GM11168 (cell line): Measurements from ENCODE around the gene NXF1.
"Not testable (repeated sequence)": the region's sequence is repeated elsewhere in the genome, so short reads cannot be mapped to it uniquely, and the experiment has no call there.

Source experiments
- in situ Hi-C: fragments of 300-500 bp; cut with MboI; formaldehyde crosslinking; loops from one replicate; pipeline ENCODE4 v1.12.0; 2022; ENCODE audit warnings: low sequenced_read_pairs; ENCODE audit not compliant: unreplicated experiment

NXF1 gene

DNA sequence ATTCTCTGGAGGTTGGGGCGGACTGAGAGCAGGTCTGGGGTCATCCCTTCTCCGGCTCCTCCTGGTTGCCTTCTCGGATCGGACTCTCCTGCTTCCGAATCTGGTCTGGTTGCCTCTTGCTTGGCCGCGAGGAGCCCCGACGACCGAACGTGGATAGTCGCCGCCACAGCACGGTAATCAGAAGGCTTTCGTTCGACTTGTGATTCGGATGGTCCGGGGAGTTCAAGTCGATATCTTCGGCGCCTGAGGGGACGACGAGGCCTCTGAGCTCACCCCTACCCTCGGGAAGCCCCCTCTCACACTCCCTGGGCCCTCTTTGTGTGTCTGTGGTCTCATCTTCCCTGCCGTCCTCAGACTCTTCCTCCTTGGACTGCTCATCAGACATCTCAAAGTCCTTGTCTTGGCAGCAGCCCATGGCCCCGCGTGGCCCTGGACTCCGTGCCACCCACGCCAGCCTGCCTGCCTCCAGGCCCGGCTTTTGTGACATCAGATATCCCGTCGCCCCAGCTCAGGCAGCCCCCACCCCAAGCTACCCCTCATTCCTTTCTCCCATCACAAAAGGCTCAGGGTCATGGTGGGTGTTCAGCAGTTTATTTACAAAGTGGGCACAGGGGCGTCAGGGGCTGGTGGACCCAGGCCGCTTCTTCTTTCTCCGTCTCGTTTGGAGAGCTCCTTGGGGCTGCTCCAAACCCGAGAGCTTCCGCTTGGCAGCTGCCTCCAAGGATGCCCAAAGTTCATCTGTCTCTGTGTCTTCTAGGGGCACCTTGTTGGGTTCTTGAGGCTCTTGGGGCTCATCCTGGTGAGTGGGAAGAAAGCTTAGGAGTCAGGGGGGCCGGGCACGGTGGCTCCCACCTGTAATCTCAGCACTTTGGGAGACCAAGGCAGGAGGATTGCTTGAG lies 27.3 kb upstream of the NXF1 start, which contains the start of gene TEX54:
TEX54 (minus strand) TSS at position 506 of the 899 bp plus-strand sequence.
- in situ Hi-C loops, result no loop called here

- in situ Hi-C loops, result no loop called here
Measured at GRCh38 chr11:62831520-62832335, 26.5 kb upstream of the NXF1 start, which contains the start of gene STX5. STX5 (minus strand) TSS chr11:62832051; CDS start chr11:62831243, 808 bp downstream.

GRCh38 chr11:62830904-62831519 lies 25.8 kb upstream of the NXF1 start:
- in situ Hi-C loops, result no loop called here

DNA sequence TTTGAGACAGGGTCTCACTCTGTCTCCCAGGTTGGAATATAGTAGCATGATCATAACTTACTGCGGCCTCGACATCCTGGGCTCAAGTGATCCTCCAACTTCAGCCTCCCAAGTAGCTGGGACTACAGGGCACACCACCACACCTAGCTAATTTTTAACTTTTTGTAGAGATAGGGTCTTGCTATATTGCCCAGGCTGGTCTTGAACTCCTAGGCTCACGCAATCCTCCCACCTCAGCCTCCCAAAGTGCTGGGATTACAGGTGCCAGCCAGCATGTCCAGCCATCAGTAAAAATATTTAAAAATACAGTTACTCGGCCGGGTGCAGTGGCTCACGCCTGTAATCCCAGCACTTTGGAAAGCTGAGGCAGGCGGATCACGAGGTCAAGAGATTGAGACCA lies 22.9 kb upstream of the NXF1 start:
- in situ Hi-C loops, result not testable (repeated sequence)

GRCh38 chr11:62823677-62824076 lies 18.4 kb upstream of the NXF1 start:
- in situ Hi-C loops, result no loop called here

- in situ Hi-C loops, result no loop called here
Measured at GRCh38 chr11:62817129-62817528, 11.9 kb upstream of the NXF1 start.

DNA sequence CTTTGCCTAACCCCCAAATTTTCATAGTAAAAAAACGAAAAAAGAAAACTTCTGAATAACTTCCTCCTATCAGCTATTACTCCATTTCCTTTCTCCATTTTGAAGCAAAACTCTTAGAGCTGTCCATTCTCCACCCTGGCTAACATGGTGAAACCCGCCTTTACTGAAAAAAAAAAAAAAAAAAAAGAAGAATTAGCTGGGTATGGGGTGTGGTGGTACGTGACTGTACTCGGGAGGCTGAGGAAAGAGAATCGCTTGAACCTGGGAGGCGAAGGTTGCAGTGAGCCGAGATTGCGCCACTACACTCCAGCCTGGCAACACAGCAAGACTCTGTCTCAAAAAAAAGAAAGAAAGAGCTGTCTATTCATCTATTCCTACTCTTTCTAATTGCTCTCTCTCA lies 11.3 kb upstream of the NXF1 start:
- in situ Hi-C loops, result no loop called here

- in situ Hi-C loops, result no loop called here
Measured at GRCh38 chr11:62811659-62812058, 6.4 kb upstream of the NXF1 start.

GRCh38 chr11:62810748-62811147 lies 5.5 kb upstream of the NXF1 start:
- in situ Hi-C loops, result no loop called here

DNA sequence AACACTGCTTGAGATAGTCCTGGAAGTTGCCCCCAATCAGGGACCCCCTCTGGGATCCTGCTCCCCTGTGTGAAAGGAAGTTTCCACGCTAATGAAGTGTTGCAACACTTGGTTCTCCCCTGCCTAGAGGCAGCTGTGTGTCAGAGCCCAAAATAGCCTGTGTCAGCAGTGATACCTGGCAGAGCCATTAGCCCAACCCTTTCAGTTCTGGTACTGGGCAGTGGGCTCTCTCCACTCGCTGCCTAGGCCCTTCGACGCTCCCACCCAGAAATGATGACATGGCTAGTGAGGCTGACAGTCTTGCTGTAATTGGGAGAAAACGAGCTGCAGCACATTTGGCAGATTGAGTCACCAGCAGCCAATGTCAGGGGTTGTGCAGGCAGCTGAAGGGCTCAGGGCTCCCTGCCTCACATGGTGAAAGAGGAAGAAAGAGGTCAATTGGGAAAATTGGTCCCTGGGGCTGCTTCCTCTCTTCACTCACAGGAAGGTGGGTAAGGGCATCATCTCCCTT lies 1.4 kb upstream of the NXF1 start:
- in situ Hi-C loops, result no loop called here

- in situ Hi-C loops, result no loop called here
Measured at GRCh38 chr11:62805961-62806441, 761 bp upstream of the NXF1 start.

- in situ Hi-C loops, result no loop called here
Measured at GRCh38 chr11:62804310-62805075, 747 bp downstream of the NXF1 start.

- in situ Hi-C loops, result no loop called here
Measured at GRCh38 chr11:62801071-62801470, 4.2 kb downstream of the NXF1 start.

- in situ Hi-C loops, result no loop called here
Measured at GRCh38 chr11:62799486-62799885, 5.8 kb downstream of the NXF1 start.

GRCh38 chr11:62796281-62796680 lies 9.0 kb downstream of the NXF1 start:
- in situ Hi-C loops, result no loop called here

DNA sequence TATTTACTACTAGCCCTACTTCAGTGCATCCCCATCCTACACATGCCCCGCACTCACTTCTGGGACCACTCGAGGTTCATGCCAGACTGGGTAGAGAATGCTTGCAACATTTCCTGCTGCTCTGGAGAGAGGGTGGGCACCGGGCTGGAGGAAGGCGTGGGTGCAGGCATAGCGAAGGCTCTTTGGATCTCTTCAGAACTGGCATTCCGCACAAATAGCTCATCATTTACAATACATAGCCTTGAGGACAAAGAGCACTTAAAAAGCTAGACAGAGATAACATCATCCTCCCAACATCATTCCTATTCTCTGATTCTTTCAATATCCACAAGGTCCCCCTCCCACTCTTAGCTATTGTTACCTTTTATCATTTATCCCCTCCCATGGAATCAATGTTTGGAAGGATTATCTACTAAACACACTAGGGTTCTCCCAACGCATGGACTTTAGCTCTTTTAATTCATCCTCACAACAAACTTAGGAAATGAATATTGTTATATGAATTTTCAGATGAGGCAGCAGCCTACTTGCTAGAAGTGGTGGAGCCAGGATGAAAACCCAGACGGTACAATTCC lies 11.0 kb downstream of the NXF1 start:
- in situ Hi-C loops, result no loop called here

GRCh38 chr11:62792202-62792575 lies 13.1 kb downstream of the NXF1 start:
- in situ Hi-C loops, result no loop called here

DNA sequence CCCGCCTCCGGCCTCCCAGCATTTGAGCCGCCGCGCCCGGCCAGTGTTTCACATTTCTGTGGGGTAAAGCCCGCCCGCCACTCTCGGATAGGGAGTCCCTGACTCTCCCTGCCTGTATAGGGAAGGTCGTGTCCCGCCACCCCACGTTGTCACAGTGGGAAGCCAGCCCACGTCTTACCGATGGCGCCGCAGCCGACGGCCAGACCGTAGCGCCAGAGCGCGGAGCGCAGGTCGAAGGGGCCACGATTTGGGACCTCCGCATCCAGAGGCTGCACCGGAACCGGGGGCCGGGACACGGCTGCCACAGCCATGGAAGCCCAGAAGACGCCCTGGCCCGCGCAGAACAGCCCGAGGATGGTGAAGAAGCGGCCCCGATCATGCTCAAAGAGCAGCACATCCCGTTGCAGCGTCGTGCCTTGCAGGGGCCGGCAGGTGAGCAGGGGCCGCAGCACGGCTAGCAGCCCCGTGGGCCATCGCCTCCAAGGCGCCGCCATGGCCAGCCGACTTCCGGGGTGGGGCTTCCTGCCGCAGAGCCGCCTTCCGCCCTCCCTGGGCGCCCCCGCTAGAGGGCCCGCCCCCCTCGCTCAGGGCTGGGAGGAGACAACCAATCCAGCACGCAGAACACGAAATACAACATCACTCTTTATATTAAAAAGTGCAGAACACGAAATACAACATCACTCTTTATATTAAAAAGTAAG lies 13.6 kb downstream of the NXF1 start, which contains the start of gene TMEM223:
TMEM223 (minus strand) TSS at position 506 of the 701 bp plus-strand sequence; CDS start at position 494, 12 bp downstream.
- in situ Hi-C loops, result no loop called here

DNA sequence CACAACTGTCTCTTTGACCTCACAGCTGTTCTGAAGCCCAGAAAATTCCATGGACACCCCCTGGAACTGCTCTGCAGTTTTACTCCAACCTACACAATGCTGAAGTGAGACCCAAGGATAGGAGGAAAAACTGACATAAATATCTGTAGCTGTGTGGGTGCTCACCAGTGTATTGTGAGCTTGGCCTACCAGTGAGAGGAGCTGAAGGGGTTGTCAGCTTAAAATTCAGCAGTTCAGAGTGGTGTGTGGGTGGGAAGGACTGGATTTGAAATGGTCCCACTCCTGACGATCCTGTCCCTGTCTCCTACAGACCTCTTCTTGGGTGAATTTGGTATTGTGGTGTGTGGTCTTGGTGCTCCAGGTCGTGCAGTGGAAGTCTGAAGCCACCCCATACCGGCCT lies 15.7 kb downstream of the NXF1 start:
- in situ Hi-C loops, result no loop called here
